ENCODE data around the gene CTDP1. TPM values are rescaled to one million over a fixed set of nuclear protein-coding genes. Genes with fewer than 3 reads are reported as not detected.

Gene CTDP1
- total RNA-seq, 4 donors from 2014 or later: 18.6 to 35.3 (median 27.4) TPM

DNA sequence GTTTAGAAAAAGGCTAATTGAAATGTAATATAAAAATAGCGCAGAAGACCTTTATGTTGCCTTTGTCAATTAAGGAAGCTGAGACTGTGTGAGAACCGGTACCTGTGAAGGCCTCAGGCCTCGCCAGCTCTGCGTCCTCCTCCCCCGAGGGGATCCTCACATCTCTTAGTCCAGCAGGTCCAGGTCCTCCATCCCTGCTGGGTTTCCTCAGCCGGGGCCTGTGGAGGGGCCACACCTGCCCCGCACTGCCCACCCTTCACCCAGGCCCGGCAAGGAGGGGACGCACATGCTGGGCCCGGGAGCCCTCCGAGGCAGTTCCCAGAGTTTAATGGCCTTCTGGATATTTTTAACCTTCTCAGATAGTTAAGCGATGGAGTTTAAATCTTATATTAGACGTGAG, 121.6 kb downstream of the CTDP1 start:
- DNase-seq (ENCODE audit: low spot score in 2 of 2): no peak
- Histone ChIP-seq H3K4me3 (no peak overlapping the region), H3K4me1 (peaks cover 19% of the 10 kb centered on the region), H3K36me3 (no peaks in the 10 kb centered on the region), H3K27me3 (peaks cover 50% of the 10 kb centered on the region), H3K27ac (no peak overlapping the region), H3K9me3 (no peaks in the 10 kb centered on the region)
- TF ChIP-seq POLR2A (IDR thresholded peaks at IDR 0.05) (no peak), CTCF (IDR thresholded peaks at IDR 0.05) (no peak), POLR2AphosphoS5 (IDR thresholded peaks at IDR 0.05) (no peak), EP300 (IDR thresholded peaks at IDR 0.05) (no peak)
- WGBS: 96% methylated on average over 13 of the region's 13 CpGs

- Histone ChIP-seq H3K27ac (no peak overlapping the region), H3K9me3 (no peaks in the 10 kb centered on the region), H3K4me3 (no peak overlapping the region), H3K4me1 (peaks cover 19% of the 10 kb centered on the region), H3K36me3 (no peaks in the 10 kb centered on the region), H3K27me3 (peaks cover 48% of the 10 kb centered on the region)
- WGBS: 96% methylated on average over 9 of the region's 9 CpGs
- TF ChIP-seq POLR2AphosphoS5 (IDR thresholded peaks at IDR 0.05) (no peak), EP300 (IDR thresholded peaks at IDR 0.05) (no peak), POLR2A (IDR thresholded peaks at IDR 0.05) (no peak), CTCF (IDR thresholded peaks at IDR 0.05) (no peak)
- DNase-seq (ENCODE audit: low spot score in 2 of 2): no peak
Measured at GRCh38 chr18:79801641-79802040, 122.0 kb downstream of the CTDP1 start.

DNA sequence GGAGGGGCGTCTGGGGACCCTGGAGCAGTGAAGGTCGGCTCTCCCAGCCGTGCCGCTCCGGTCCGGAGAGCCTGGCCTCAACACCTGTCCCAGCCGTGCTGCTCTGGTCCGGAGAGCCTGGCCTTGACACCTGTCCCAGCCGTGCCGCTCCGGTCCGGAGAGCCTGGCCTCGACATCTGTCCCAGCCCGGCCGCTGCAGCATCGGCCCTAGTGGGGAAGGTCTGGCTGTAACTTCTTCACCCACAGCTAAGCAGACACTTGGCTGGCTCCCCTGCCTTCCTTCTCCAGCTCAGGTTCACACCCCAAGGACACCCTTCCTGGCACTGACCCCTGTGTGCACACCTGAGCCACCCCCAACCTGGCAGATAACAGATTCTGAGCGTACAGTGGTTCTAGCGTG, 122.7 kb downstream of the CTDP1 start:
- no peak overlapping the region for H3K27ac ChIP-seq
- peaks cover 19% of the 10 kb centered on the region for H3K4me1 ChIP-seq
- peaks cover 41% of the 10 kb centered on the region for H3K27me3 ChIP-seq
- DNase-seq (ENCODE audit: low spot score in 2 of 2): peak in 1 of 2 donors; percentile 79
- WGBS: 92% methylated on average over 16 of the region's 18 CpGs
- TF ChIP-seq POLR2A (IDR thresholded peaks at IDR 0.05) (no peak), POLR2AphosphoS5 (IDR thresholded peaks at IDR 0.05) (no peak), EP300 (IDR thresholded peaks at IDR 0.05) (no peak), CTCF (IDR thresholded peaks at IDR 0.05) (no peak)
- H3K36me3 ChIP-seq: no peaks in the 10 kb centered on the region
- no peaks in the 10 kb centered on the region for H3K9me3 ChIP-seq
- H3K4me3 ChIP-seq: no peak overlapping the region

DNA sequence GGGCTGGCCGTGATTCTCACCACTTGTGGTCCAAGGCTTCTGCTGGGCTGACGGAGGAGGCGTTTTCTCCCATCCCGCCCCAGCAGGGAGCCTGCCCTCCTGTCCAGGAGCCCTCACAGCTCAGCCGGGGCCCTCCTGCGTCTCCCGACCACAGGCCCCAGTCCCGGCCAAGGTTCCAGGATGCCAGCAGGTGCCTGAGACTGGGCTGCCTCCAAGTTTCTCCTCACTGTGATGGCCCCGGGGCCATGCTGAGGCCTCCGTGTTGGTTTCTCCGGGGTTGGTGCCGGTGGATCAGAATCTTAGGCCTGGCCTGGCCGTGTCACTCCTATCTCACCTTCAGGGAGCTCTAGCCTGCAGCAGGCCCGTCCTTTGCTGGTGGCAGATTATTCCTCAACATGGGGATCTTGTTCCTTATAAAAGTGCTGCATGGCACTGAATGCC, 124.0 kb downstream of the CTDP1 start:
- 79% methylated on average over 12 of the region's 14 CpGs for WGBS
- Histone ChIP-seq H3K4me1 (peaks cover 6% of the 10 kb centered on the region), H3K36me3 (no peaks in the 10 kb centered on the region), H3K4me3 (no peak overlapping the region), H3K9me3 (no peaks in the 10 kb centered on the region), H3K27ac (no peak overlapping the region), H3K27me3 (peaks cover 28% of the 10 kb centered on the region)
- TF ChIP-seq CTCF (IDR thresholded peaks at IDR 0.05) (no peak), POLR2AphosphoS5 (IDR thresholded peaks at IDR 0.05) (no peak), POLR2A (IDR thresholded peaks at IDR 0.05) (no peak)
- DNase-seq (ENCODE audit: low spot score in 2 of 2): peak in 1 of 2 donors; percentile 74

Other genes with a start within 250 kb of the CTDP1 start
- gene KCNG2, start 118.1 kb downstream of the CTDP1 start, total RNA-seq: not detected

Data from suprapubic skin (tissue), 4 donors.